ELR (cell line): ENCODE measurements around the gene CLSTN3.
A peak's percentile ranks its signal among the peaks of the same experiment; 100 is the strongest.
"Not testable (repeated sequence)": the region's sequence is repeated elsewhere in the genome, so short reads cannot be mapped to it uniquely, and the experiment has no call there.

ENCODE experiments used
- DNase-seq: peaks from one replicate; pipeline ENCODE4 v3.0.0-alpha.2; 2015; ENCODE audit warnings: low read depth

The CLSTN3 gene

DNA sequence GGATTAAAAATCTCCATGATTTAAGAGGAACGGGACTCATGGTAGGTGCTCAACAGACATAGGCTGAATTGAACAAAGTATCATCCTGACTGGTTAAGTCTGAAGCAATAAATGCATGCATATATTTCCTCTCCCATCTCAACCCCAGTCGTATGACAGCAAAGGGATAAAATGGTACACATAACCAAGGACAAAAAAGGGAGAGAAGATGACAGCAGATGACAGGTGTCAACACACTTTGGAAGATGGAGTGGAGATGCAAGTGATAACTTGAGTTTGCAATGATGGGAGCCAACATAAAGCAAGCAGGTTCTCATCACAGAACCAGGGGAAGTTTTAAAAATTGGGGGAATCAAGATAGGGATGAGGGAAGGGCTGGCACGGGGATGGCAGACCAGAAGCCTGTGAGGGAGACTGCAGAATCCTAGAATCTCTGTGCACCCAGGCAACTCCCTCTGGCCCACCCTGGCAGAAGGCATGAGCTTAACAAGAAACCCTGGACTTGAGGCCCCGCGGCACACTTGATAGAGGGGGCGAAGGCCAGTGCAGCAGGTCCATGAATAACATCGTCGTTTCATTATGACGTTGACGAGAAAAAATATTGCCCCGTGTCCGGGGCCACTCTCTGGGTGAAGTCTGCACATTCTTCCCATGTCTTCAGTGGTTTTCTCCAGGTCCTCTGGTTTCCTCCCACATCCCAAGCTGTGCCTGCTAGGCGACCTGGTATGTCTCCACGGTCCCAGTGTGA is 26.2 kb upstream of the CLSTN3 start:
- no peak for DNase-seq

DNA sequence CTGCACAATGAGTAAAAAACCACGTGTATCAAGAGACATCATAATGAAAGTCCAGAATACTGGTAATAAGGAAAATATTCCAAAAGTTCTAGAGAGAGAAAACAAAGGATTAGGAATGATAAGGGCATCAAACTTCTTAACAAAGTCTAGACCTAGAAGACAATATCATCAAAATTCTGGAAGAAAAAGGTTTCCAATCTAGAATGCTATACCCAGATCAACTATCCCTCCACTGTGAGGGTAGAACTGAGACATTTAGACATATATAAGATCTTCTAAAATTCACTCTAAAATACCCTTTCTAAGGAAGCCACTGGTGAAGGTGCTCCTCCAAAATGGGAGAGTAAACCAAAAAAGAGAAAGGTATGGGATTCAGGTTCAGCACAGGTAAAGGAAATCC is 24.1 kb upstream of the CLSTN3 start:
- DNase-seq = no peak

DNA sequence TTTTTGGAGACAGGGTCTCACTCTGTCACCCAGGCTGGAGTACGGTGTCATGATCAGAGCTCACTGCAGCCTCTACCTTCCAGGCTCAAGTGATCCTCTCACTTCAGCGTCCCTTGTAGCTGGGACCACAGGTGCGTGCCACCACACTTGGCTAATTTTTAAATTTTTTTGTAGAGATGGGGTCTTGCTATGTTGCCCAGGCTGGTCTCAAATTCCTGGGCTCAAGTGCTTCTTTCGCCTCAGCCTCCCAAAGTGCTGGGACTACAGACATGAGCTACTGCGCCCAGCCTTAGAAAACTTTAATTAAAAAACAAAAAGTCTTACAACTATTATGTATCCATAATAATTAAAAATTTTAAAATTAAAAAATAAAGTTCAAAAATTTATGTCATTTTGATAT is 23.0 kb upstream of the CLSTN3 start:
- not testable (repeated sequence) for DNase-seq

DNA sequence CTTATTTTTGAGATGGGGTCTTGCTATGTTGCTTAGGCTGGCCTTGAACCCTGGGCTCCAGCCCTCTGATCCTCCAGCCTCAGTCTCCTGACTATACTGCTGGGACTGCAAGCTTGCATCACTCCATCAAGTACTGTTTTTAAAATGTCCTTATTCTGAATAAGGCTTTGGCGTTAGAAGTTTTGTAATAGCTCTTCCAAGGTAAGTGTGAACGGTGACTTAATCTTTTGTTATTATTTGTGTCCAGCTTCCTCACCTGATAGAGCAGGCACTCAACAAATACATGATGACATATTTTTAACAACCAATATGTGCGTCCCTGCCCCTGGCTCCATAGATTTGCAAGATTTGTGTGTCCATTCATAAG is 22.6 kb upstream of the CLSTN3 start:
- no peak for DNase-seq

DNA sequence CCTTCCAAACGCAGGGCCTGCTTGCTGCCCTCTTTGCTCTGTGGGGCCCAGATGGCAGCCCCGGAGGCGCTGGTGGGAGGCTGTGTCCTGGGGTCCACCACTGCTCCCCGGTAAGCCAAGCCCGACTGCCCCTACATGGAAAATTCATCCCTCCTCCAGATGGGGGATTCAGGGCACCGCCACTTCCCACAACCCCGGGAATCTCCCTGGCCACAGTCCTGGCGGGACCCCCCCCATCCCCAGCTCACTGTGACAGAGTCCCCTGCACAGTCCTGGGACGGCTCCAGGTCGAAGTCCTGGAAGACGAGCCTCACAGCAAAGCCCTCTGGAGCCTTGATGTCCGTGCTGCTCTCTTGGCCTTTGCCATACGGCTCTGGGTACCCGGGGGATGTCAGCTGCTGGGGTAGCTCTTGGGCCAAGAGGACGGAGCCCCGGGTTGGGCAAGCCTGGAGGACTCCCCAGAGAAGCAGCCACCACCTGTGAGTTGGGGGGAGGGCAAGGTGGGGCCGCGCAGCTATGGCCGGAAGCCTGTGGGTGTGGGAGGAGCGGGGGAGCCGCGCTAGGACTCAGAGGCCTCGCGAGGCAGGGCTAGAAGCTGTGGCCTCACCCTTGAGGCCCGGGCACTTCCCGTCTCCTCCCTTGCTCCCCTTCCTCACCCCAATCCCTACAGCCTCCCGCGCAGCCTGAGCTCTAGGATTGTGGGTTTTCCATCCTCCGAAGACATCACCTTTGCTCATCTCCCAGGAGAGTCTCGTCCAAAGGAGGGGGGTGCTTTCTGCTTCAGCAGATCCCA is 22.0 kb upstream of the CLSTN3 start:
- peak; percentile 88 for DNase-seq

DNA sequence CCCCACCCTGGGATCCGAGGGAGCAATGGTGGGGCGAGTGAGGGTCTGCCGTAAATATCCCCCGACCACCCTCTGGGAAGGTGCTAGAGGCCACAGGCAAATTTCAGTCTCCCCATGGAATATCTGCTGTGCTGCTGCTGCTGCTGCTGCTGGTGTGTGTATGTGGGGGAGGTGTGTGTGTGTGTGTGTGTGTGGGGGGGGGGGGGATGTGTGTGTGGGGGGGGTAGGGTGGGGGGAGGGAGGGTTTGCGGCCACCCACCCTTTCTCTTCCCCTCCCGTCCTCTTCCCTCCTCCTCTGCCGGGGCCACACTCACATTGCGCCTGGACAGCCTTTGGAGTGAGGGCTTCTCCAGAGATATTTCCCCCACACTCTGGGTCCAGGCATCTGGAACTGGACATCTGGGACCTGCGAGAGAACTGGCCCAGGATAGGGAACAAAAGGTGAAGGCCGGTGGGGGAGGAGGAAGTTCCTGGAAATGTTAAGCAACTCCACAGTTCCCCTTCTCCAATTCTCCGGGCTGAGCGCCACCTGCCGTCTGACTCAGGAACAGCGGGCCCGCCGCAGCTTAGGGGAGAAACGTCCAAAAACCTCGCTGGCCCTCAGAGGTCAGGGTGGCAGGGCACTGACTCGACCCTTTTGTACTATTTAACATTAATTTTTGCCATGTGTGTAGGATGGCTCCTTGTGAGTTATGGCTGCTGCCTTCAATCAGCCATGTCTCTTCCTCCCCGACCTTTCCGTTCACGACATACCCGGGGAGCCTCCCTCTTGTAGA is 21.2 kb upstream of the CLSTN3 start, which contains the start of gene C1RL:
TSS of gene C1RL (minus strand) at position 419 of the 776 bp plus-strand sequence. CDS start at position 385, 34 bp downstream.
- DNase-seq = peak; percentile 86

DNA sequence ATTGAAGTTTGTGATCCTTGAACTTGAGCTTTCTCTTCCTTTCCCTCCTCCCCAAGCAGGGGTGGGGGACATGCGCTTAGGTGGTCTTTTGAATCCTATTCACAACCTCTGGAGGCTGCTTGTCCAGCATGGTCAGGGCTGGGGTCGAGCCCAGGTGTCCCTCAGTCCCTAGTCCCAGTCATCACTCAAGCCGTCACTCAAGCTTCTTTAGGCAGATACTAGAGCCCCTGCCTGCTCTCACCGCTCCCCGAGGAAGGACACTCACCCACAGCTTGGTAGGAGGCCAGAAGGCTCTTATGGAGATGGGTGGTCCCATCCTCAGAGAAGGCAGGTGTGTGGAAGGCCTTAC is 20.6 kb upstream of the CLSTN3 start:
- no peak for DNase-seq

DNA sequence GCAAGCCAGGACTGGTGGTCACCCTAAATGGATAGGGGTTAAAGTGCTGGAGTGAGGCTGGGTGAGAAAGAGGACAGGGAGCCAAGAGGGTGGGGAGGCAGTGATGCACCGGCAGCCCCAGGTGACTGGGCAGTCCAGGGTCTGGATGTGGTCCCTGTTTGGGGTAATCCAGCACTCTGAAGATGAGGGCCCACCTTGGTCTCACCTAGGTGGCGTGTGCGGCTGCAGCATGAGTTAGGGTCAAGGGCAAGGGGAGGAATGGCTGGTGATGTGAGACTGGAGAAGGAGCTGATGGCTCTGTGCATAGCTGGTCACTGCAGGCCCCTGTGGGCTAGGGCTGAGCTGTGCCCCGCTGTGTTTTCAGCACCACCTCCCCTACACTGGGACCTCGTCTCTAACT is 19.5 kb upstream of the CLSTN3 start:
- DNase-seq = no peak

DNA sequence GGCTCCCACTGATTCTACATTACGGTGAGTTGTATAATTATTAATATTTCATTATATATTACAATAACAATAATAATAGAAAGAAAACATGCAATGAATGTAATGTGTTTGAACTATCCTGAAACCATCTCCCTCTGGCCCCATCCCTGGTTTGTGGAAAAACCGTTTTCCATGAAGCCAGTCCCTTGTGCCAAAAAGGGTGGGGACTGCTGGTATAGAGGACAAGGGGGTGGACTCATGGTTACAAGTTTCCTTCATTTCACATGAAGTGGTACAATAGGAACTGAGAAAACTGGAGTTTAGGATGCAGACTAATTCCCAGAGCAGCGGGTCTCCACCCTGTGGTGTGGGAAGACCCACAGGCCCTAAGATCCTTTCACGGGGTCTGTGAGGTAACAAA is 18.1 kb upstream of the CLSTN3 start:
- no peak for DNase-seq

DNA sequence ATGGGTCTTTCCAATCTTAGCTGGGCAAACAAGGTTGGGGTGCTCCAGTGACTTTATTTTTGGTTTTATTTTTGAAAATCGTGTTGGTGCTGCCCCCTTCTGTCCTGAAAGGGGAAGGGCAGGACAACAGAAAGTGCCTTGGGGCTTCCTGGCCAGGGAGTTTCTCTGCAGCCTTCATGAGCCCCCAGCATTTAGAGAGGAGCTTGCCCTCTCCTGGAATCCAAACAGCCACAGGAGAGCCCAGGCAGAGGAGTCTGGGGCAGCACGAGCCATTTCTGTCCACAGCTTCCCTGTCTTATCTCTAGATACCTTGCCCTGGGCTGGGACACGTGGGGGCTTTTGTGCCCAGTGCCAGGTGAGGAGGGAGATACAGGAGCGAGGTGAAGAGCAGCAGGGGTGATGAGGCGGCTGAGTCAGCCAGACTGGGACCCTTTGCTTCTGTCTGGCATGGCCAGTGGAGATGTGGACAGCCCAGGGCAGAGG is 16.7 kb upstream of the CLSTN3 start:
- DNase-seq = peak; percentile 61

DNA sequence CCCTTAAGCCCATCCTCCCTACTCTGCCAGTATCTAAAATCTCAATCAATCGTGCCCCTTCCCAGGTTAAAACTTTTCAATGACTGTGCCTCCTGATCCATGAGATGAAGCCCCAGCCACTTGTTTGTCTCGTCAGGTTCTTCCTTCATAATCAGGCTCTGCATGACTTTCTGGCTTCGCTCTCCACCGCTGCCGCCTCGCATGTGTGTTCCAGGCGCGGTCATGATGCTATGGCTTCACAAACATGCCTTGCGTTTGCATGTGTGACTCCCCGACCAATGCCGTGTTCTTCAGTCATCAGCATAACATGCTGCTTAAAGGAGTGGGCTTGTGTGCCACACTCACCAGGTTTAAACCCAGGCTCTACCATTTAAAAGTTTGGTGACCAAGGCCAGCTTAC is 16.2 kb upstream of the CLSTN3 start:
- no peak for DNase-seq

DNA sequence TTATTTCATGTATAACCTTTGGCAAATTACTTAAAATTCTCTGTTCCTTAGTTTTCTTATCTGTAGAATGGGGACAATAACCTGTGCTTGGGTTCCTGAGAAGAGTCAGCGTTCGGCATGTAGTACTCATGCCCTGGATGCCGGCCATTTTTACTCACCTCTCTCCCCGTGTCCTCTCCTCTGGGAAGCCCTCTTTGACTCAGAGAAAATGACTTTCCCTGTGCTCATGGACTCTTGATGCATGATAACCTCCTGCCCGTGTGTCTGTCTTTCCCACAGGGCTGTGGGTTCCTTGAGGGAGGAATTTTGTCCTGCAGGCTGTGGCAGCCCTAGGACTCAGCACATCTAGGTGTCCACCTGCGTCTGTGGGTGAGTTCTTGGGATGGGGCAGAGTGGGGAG is 15.3 kb upstream of the CLSTN3 start:
- DNase-seq = no peak

DNA sequence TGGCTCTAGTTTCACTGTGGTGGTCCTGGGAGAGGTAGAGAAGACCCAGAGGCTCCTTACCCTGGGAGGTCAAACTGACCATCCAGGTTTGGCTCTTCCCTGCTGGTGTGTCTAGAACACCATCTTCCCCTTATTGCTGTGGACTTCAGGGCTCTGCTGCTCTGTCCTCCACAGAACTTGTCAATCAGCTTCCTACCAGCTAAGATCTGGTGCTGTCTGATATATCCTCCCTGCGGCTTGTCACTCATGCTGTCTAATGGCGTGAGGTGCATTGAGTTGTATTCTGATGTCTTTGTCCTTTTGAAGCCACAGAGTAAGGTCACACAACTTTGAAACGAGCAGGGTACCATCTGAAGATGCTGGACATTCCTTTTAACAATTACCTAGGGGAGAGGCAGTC is 14.0 kb upstream of the CLSTN3 start:
- no peak for DNase-seq

DNA sequence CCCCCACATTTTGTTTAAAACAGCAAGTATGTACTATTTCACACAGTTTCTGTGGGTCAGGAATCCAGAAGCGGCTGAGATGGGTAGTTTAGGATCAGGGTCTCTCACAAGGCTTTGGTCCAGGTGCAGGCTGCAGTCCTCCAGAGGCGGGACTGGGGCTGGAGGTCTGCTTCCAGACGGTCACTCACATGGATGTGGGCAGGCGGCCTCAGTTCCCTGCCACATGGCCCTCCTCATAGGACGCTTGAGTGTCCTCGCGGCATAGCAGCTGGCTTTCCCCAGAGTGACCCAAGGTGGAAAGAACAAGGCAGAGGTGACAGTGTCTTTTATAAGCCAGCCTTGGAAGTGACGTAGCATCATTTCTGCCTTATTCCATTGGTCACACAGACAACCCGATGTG is 13.3 kb upstream of the CLSTN3 start:
- DNase-seq = no peak

DNA sequence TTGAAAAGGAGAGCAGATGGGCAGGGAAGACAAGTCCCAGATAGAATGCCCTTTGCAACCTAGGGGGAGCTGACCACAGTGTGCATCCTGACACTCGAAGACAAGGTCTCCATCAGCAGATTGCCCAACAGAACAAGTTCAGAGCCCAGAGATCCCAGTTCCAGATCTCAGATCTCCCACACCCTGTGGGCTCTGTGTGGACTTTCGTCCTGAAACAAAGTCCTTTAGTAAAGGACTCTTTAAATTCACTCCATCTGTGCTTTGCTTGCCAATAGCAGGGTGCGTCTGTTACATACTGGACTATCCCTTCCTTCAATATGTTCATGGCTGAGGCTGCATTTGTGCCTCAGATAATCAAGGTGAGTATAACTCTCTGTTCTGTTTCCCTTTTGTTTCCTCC is 12.5 kb upstream of the CLSTN3 start:
- DNase-seq = no peak

DNA sequence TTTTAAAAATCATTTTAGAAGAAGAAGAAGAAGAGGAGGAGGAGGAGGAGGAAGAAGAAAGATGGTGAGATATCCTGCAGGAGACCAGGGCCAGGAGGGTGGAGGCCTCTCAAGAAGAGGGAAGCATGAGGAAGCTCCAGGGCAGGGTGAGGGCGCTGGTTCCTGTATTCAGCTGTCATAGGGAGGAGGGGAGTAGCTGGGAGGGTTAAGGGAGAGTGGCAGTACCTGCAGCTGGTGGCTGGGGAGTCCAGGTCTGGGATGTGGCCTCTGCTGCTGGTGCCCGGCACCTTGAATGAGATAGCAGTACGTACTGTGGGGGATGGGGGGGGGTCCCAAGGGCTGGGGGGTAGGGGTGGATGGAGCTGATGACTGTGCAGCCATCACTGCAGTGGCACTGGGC is 11.3 kb upstream of the CLSTN3 start:
- DNase-seq = no peak

DNA sequence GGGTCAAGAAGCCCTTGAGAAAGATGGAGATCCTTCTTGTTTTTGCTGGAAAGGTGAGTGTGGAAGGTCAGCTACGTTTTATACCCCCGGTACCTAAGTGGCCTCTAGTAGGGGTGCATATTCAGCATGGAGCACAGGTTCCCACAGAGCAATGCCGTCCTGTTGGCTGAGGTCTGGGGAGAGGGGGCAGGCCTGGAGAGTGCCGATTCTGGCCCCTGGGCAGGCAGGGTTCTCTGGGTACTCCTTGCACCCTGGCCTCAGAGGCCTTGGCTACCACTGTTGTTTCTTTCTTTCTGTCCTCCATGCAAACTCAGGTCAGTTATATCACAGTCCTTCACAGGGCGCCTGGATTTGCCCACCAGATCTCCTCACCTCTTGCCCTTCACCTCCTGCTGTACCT is 10.0 kb upstream of the CLSTN3 start:
- DNase-seq = no peak

DNA sequence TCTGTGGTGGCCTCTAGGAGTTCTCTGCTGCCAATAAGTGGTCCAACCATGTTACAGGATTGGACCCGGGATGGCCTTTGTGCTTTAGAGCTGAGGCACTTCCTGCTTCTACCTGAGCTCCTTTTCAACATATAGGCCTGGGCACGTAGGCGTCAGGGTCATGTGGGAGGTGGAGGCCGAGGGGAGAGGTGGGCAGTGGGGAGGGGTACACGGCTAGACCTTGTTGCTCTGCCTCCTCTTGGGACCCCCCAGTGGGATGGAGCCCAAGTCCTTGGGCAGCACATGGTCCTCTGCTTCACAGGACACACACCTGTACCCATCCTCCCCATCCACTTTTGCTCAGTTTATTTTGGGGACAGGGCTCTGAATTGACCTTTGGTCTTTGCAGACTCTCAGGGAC is 8.8 kb upstream of the CLSTN3 start:
- DNase-seq = no peak

DNA sequence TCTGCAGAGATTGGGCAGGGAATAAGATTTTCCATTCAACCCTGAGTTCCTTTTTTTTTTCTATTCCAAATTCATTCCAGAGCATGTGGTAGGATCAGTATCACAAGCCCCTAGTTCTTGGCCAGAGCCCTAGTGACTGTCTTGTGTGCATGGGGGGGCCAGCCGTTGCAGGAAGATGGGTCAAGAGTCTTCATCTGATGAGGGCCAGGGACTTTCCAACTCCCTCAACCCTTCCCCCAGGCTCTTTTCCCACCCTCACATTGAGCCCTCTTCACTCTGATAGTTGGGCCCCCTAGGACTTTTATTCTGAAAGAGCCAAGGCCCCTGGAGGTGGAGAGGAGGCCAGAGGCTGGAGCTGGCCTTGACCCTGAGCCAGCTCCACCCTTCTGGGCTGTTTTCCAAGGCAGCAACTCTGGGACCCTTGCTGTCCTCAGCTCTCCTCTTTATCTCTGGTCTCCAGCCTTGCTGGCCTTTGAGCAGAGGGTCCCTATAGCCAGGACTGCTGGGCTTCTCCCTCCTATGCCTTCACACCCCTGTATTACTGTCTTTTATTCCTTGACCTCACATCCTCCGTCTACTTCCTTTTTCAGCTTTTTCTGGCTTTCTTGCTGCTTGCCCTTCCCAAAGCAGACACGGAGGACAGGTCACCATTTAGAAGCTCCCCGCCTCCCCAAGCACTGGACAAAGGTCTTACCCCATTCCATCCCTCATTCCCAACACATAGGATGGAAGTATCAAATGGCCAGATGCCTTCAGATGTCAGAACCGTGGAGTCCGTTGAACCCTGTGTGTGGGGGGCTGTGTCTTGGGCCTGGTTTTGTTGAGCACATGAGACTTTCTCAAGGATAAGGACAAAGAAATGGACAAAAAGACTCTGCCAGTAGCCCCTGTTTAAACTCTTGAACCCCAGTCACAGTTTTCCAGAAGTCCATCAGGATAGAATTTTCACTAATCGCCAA is 7.1 kb upstream of the CLSTN3 start:
- no peak for DNase-seq

DNA sequence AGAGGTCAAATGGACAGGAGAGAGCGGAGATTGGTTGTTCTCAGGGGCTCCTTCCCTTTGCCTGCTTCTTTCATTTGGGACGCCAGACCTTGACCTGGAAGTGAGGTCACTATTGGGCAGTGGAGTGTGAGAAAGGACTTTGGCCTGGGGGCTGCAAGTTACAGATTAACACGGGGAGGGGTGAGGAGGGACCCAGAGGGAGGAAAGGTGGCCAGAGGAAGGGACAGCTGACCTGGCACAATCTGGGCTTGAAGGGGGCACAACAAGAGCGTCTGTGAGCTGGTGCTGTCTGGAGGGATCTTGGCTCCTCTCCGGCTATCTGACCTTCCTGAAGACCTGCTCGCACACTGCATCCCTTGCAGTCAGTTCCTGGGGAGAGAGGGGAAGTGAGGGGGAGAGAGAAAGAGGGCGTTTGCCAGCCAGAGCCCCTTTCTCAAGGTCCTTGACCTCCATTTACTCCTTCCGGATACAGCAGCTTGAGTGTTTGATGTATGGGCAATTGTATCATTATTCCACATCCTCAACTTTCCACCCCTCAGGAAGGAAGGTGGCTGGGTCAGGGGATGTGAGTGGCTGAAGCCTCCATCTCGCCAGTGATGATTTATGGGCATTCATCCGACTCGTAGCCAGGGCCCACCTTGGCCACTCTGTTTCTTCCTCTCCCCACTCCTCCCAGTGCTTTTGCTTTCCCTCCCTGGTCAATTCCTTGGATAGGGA is 6.2 kb upstream of the CLSTN3 start:
- DNase-seq = no peak

DNA sequence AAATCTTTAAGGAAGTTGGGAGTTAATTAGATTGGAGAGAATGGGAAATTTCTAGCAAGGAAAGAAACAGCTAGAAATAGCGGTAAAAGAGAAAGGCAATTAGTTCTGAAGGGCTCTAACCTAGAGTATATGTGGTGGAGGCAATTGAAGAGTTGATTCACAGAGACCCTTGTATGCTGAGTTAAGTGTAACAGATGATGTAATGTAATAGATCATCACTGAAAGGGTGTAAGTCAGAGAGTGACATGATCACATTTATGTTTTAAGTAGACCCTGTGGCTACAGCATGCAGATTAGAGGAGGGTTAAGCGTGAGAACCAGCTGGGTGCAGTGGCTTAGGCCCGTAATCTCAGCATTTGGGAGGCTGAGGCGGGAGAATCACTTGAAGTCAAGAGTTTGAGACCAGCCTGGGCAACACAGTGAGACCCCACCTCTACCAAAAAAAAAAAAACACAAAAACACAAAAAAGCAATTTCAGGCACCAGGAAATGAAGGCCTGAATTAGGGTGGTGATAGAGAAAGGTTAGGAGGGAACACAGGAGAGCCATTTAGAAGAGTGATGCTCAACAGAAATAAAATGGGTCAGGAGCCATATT is 4.4 kb upstream of the CLSTN3 start:
- DNase-seq = no peak
